ENCODE data around the gene HFE. TPM values are rescaled to one million over a fixed set of nuclear protein-coding genes. Genes with fewer than 3 reads are reported as not detected.

Gene HFE
- total and polyA plus RNA-seq, 2 of the 13 experiments (the other 11 are each of a cell fraction or from before 2014, with no cell fraction given), result 3.7 to 6.3 TPM

DNA sequence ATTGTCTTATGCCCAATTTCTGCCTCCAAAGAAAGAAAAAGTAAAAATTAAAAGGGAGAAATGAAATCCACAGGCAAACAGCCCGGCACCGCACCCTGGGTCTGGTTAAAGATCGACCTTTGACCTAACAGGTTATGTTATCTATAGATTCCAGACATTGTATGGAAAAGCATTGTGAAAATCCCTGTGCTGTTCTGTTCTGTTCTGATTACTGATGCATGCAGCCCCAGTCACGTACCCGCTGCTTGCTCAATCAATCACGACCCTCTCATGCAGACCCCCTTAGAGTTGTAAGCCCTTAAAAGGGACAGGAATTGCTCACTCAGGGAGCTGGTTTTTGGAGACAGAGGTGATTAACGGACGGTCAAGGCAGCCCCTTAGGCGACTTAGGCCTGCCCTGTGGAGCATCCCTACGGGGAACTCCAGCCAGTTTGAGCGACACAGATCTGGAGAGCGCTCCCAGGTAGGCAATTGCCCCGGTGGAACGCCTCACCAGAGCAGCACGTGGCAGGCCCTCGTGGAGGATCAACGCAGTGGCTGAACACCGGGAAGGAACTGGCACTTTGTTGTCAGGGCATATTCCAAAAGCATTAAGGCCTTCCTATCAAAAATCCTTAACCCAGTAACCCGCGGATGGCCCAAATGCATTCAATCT is 12.0 kb upstream of the HFE start (continued):
- TF ChIP-seq, protein P1, sequence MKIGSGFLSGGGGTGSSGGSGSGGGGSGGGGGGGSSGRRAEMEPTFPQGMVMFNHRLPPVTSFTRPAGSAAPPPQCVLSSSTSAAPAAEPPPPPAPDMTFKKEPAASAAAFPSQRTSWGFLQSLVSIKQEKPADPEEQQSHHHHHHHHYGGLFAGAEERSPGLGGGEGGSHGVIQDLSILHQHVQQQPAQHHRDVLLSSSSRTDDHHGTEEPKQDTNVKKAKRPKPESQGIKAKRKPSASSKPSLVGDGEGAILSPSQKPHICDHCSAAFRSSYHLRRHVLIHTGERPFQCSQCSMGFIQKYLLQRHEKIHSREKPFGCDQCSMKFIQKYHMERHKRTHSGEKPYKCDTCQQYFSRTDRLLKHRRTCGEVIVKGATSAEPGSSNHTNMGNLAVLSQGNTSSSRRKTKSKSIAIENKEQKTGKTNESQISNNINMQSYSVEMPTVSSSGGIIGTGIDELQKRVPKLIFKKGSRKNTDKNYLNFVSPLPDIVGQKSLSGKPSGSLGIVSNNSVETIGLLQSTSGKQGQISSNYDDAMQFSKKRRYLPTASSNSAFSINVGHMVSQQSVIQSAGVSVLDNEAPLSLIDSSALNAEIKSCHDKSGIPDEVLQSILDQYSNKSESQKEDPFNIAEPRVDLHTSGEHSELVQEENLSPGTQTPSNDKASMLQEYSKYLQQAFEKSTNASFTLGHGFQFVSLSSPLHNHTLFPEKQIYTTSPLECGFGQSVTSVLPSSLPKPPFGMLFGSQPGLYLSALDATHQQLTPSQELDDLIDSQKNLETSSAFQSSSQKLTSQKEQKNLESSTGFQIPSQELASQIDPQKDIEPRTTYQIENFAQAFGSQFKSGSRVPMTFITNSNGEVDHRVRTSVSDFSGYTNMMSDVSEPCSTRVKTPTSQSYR (CRISPR knock-in tag; IDR thresholded peaks at IDR 0.05; ENCODE audit: borderline replicate concordance), result no peak
- TF ChIP-seq, protein P2, sequence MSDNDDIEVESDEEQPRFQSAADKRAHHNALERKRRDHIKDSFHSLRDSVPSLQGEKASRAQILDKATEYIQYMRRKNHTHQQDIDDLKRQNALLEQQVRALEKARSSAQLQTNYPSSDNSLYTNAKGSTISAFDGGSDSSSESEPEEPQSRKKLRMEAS (IDR thresholded peaks at IDR 0.05), result peak; percentile 37; the same call in 1 of the 2 replicates
- TF ChIP-seq SOX13 (IDR thresholded peaks at IDR 0.05) (0 out of 2 replicates have a peak, but pooled peaks have one; percentile 13), SOX13 (CRISPR knock-in tag; conservative IDR thresholded peaks at IDR 0.05 in 1 of 2, IDR thresholded peaks at IDR 0.05 in 1 of 2) (peak in 1 of 2 experiments; percentile 48; a peak in 1 of 4 replicates), NR2F1 (CRISPR knock-in tag; IDR thresholded peaks at IDR 0.05) (peak in 1 of 2 experiments; percentile 59; a peak in 1 of 4 replicates), HDAC2 (CRISPR knock-in tag; IDR thresholded peaks at IDR 0.05) (0 out of 2 replicates have a peak, but pooled peaks have one; percentile 16), GATAD2A (CRISPR knock-in tag; IDR thresholded peaks at IDR 0.05) (peak; percentile 37; the same call in 1 of the 2 replicates), ZZZ3 (CRISPR knock-in tag; IDR thresholded peaks at IDR 0.05; ENCODE audit: borderline replicate concordance) (no peak), NR2F6 (IDR thresholded peaks at IDR 0.05) (peak; percentile 52; the same call in 1 of the 2 replicates), NR2F6 (CRISPR knock-in tag; IDR thresholded peaks at IDR 0.05) (peak; percentile 68), PRMT3 (CRISPR knock-in tag; IDR thresholded peaks at IDR 0.05; ENCODE audit: borderline replicate concordance, low read depth) (no peak), ZMYM4 (CRISPR knock-in tag; IDR thresholded peaks at IDR 0.05) (peak; percentile 37; the same call in 1 of the 2 replicates), ZNF333 (CRISPR knock-in tag; IDR thresholded peaks at IDR 0.05; ENCODE audit: borderline replicate concordance) (no peak), ZNF782 (CRISPR knock-in tag; IDR thresholded peaks at IDR 0.05; ENCODE audit: borderline replicate concordance) (no peak), NR2C2 (CRISPR knock-in tag; IDR thresholded peaks at IDR 0.05; ENCODE audit: borderline replicate concordance) (peak; percentile 37; the same call in 1 of the 2 replicates), HNF4A (CRISPR knock-in tag; IDR thresholded peaks at IDR 0.05) (peak; percentile 40; the same call in 1 of the 2 replicates), SALL1 (CRISPR knock-in tag; IDR thresholded peaks at IDR 0.05) (peak; percentile 50; the same call in 1 of the 2 replicates), RXRB (CRISPR knock-in tag; IDR thresholded peaks at IDR 0.05; ENCODE audit: borderline replicate concordance) (no peak), NCOA2 (CRISPR knock-in tag; IDR thresholded peaks at IDR 0.05) (no peak), HNF4G (IDR thresholded peaks at IDR 0.05; ENCODE audit: borderline replicate concordance, low read depth, low read length) (no peak), HNF4G (CRISPR knock-in tag; IDR thresholded peaks at IDR 0.05; ENCODE audit: borderline replicate concordance, low read depth) (0 out of 2 replicates have a peak, but pooled peaks have one; percentile 49)
- TF ChIP-seq, protein P3, sequence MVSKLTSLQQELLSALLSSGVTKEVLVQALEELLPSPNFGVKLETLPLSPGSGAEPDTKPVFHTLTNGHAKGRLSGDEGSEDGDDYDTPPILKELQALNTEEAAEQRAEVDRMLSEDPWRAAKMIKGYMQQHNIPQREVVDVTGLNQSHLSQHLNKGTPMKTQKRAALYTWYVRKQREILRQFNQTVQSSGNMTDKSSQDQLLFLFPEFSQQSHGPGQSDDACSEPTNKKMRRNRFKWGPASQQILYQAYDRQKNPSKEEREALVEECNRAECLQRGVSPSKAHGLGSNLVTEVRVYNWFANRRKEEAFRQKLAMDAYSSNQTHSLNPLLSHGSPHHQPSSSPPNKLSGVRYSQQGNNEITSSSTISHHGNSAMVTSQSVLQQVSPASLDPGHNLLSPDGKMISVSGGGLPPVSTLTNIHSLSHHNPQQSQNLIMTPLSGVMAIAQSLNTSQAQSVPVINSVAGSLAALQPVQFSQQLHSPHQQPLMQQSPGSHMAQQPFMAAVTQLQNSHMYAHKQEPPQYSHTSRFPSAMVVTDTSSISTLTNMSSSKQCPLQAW (CRISPR knock-in tag; IDR thresholded peaks at IDR 0.05), result peak; percentile 24; the same call in 1 of the 2 replicates
